DOHH2 (cell line): ENCODE data around the gene MAP2K3.

Experiments used
- H3F3A ChIP-seq: fragments of 200-600 bp; sonication (generic), shearing (Covaris generic); 2 replicates; pipeline ENCODE4 v1.6.0; 2016; ENCODE audit warnings: antibody characterized with exemption, mild to moderate bottlenecking; ENCODE audit not compliant: control insufficient read depth, insufficient read depth
- H3K27ac ChIP-seq: fragments of 200-600 bp; sonication (generic); 2 replicates; pipeline ENCODE4 v1.5.1; 2014; ENCODE audit warnings: low read depth, mild to moderate bottlenecking, low read length, moderate library complexity
- H3K27me3 ChIP-seq: fragments of 200-600 bp; sonication (generic); 2 replicates; pipeline ENCODE4 v1.6.1; 2014; ENCODE audit warnings: mild to moderate bottlenecking, low read length, mixed read lengths; ENCODE audit not compliant: control insufficient read depth
- H3K36me3 ChIP-seq: fragments of 200-600 bp; sonication (generic); 2 replicates; pipeline ENCODE4 v1.6.1; 2014; ENCODE audit warnings: mild to moderate bottlenecking, low read length, moderate library complexity, mixed read lengths; ENCODE audit not compliant: control insufficient read depth
- H3K4me1 ChIP-seq: fragments of 200-600 bp; sonication (generic); 2 replicates; pipeline ENCODE4 v1.6.1; 2014; ENCODE audit warnings: mild to moderate bottlenecking, low read length, mixed read lengths; ENCODE audit not compliant: control insufficient read depth
- H3K4me2 ChIP-seq: fragments of 200-600 bp; sonication (generic); 2 replicates; pipeline ENCODE4 v1.6.0; 2014; ENCODE audit warnings: mild to moderate bottlenecking, low read length, moderate library complexity
- H3K4me3 ChIP-seq: fragments of 200-600 bp; sonication (generic); 2 replicates; pipeline ENCODE4 v1.5.1; 2014; ENCODE audit warnings: mild to moderate bottlenecking, low read length, mixed read lengths
- H3K79me2 ChIP-seq: fragments of 200-600 bp; sonication (generic); 2 replicates; pipeline ENCODE4 v1.6.1; 2014; ENCODE audit warnings: mild to moderate bottlenecking, low read length, mixed read lengths; ENCODE audit not compliant: control insufficient read depth
- H3K9me2 ChIP-seq: fragments of 200-600 bp; sonication (generic); replicated peaks from 2 replicates; pipeline ENCODE4 v1.6.1; 2014; ENCODE audit warnings: mild to moderate bottlenecking, low read length, mixed read lengths; ENCODE audit not compliant: control insufficient read depth
- H3K9me3 ChIP-seq: fragments of 200-600 bp; sonication (generic); 2 replicates; pipeline ENCODE4 v1.6.1; 2014; ENCODE audit warnings: antibody characterized with exemption, low read length, mixed read lengths; ENCODE audit not compliant: control insufficient read depth, insufficient read depth
- H4K20me1 ChIP-seq: fragments of 200-600 bp; sonication (generic); 2 replicates; pipeline ENCODE4 v1.6.0; 2014; ENCODE audit warnings: low read depth, mild to moderate bottlenecking, antibody characterized with exemption, low read length, moderate library complexity; ENCODE audit not compliant: control insufficient read depth, insufficient read depth
- EZH2phosphoT487 ChIP-seq: fragments of 200-600 bp; sonication (generic); IDR thresholded peaks from 2 replicates; pipeline ENCODE4 v1.6.1; 2017; ENCODE audit warnings: borderline replicate concordance, mild to moderate bottlenecking, antibody characterized with exemption, low read length, moderate library complexity, mixed read lengths
- TF ChIP-seq, protein P1 (sequence below): fragments of 200-600 bp; sonication (generic); IDR thresholded peaks from one replicate; pipeline ENCODE4 v1.5.1; 2014; ENCODE audit warnings: antibody characterized with exemption, mild to moderate bottlenecking, low read depth, low read length; ENCODE audit not compliant: poor library complexity, severe bottlenecking

The MAP2K3 gene

GRCh38 chr17:21240369-21241055, 44.0 kb upstream of the MAP2K3 start:
- H3K27ac ChIP-seq: no peak overlapping the region
- no peaks in the 10 kb centered on the region for H4K20me1 ChIP-seq
- H3K9me3 ChIP-seq: no peaks in the 10 kb centered on the region
- H3K79me2 ChIP-seq: no peaks in the 10 kb centered on the region
- H3K27me3 ChIP-seq: peaks cover 4% of the 10 kb centered on the region; the same call in 1 of the 2 replicates
- no peak overlapping the region for H3K4me3 ChIP-seq
- TF ChIP-seq, protein P1, sequence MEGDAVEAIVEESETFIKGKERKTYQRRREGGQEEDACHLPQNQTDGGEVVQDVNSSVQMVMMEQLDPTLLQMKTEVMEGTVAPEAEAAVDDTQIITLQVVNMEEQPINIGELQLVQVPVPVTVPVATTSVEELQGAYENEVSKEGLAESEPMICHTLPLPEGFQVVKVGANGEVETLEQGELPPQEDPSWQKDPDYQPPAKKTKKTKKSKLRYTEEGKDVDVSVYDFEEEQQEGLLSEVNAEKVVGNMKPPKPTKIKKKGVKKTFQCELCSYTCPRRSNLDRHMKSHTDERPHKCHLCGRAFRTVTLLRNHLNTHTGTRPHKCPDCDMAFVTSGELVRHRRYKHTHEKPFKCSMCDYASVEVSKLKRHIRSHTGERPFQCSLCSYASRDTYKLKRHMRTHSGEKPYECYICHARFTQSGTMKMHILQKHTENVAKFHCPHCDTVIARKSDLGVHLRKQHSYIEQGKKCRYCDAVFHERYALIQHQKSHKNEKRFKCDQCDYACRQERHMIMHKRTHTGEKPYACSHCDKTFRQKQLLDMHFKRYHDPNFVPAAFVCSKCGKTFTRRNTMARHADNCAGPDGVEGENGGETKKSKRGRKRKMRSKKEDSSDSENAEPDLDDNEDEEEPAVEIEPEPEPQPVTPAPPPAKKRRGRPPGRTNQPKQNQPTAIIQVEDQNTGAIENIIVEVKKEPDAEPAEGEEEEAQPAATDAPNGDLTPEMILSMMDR: no peak
- no peak for TF ChIP-seq EZH2phosphoT487
- H3K36me3 ChIP-seq: no peaks in the 10 kb centered on the region
- no peaks in the 10 kb centered on the region for H3F3A ChIP-seq
- no peaks in the 10 kb centered on the region for H3K4me1 ChIP-seq
- no peaks in the 10 kb centered on the region for H3K9me2 ChIP-seq
- H3K4me2 ChIP-seq: no peak overlapping the region

DNA sequence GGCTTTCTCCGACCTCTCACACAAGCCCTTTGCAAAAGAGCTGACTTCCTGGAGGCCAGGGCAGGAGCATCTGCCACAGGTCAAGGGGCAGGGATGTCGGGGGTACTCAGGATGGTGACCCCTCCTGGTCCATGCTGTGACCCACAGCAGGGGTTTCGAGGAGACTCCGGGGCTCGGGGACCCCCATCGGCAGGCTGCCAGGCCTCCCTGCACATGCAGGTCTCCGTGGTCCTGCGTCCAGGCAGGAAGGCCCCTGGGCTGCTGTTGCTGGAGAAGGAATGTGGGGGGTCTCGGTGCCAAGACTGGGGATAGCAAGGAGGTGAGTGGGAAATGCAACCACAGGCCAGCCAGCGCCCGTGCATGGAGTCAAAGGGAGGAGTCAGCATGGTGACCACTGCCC, 42.9 kb upstream of the MAP2K3 start:
- Histone ChIP-seq H3K36me3 (no peaks in the 10 kb centered on the region), H4K20me1 (no peaks in the 10 kb centered on the region)
- TF ChIP-seq, protein P1: no peak
- no peak for TF ChIP-seq EZH2phosphoT487

DNA sequence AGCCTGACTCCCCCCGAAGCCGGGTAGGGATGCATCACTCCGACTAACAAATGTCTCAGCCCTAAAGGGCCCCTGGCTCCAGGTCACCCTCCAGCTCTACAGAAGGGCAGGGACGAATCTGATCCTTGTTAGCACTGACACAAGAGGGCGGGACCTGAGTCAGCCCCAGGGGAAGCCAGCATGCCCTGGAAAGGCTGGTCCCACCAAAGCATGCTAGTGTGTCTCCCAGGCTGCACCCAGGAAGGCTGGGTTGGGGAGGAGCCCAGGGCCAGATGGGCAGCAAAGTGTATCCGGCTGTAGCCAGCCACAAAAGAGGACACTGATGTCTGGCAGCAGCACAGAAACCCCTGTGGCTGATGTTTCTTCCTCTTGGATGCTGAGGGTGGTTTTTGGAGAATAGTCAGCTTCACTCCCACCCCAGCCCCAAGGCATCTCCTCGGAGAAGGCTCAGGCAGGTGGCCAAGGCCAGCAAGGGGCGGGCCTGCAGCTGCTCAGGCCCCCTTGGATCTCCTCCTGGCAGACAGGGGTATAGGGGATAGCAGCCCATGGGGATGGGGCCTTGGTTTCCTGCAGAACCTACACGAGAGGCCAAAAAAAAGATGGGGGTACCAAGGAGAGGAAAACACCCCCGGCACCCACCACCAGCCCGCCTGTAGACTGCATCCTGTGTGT, 42.3 kb upstream of the MAP2K3 start:
- peaks cover 4% of the 10 kb centered on the region; the same call in 1 of the 2 replicates for H3K27me3 ChIP-seq
- no peak overlapping the region for H3K4me2 ChIP-seq
- TF ChIP-seq, protein P1: no peak
- no peak for TF ChIP-seq EZH2phosphoT487
- no peak overlapping the region for H3K4me3 ChIP-seq
- H3K36me3 ChIP-seq: no peaks in the 10 kb centered on the region
- H3K27ac ChIP-seq: no peak overlapping the region
- no peaks in the 10 kb centered on the region for H3F3A ChIP-seq
- H3K4me1 ChIP-seq: no peaks in the 10 kb centered on the region
- H3K9me2 ChIP-seq: no peaks in the 10 kb centered on the region
- no peaks in the 10 kb centered on the region for H4K20me1 ChIP-seq
- no peaks in the 10 kb centered on the region for H3K79me2 ChIP-seq
- H3K9me3 ChIP-seq: no peaks in the 10 kb centered on the region

More for the DNA sequence above, 42.9 kb upstream of the MAP2K3 start:
- no peaks in the 10 kb centered on the region for H3K79me2 ChIP-seq
- no peak overlapping the region for H3K4me3 ChIP-seq
- H3K9me2 ChIP-seq: no peaks in the 10 kb centered on the region
- H3F3A ChIP-seq: no peaks in the 10 kb centered on the region
- no peak overlapping the region for H3K27ac ChIP-seq
- no peaks in the 10 kb centered on the region for H3K9me3 ChIP-seq
- no peak overlapping the region for H3K4me2 ChIP-seq
- no peaks in the 10 kb centered on the region for H3K4me1 ChIP-seq
- peaks cover 4% of the 10 kb centered on the region; the same call in 1 of the 2 replicates for H3K27me3 ChIP-seq
